ENCODE results near the gene NAA40. TPM values are rescaled to one million over a fixed set of nuclear protein-coding genes. Genes with fewer than 3 reads are reported as not detected.

The NAA40 gene
- total and polyA plus RNA-seq, 2 experiments from 2014 or later, result 10.1 to 24.6 TPM

GRCh38 chr11:63912678-63913077 lies 26.1 kb upstream of the NAA40 start:
- Mint-ChIP-seq H3K27me3 (ENCODE audit: insufficient read depth, low read depth, poor library complexity) (peaks cover 24% of the 10 kb centered on the region), H3K4me3 (peak overlapping the region; percentile 37; the same call in 1 of the 3 replicates), H3K36me3 (ENCODE audit: low read depth) (peaks cover 33% of the 10 kb centered on the region), H3K9me3 (no peaks in the 10 kb centered on the region; the same call in 2 of the 3 replicates), H3K27ac (peak overlapping the region; percentile 80), H3K4me1 (peaks cover 44% of the 10 kb centered on the region)
- Histone ChIP-seq H2AFZ (no peak overlapping the region), H3K4me3 (no peak overlapping the region), H3K4me2 (no peak overlapping the region), H3K36me3 (ENCODE audit: insufficient read depth) (peaks cover 8% of the 10 kb centered on the region; the same call in 1 of the 2 replicates), H3K4me1 (ENCODE audit: insufficient read depth) (peaks cover 42% of the 10 kb centered on the region), H3K9me2 (ENCODE audit: insufficient read depth) (no peaks in the 10 kb centered on the region), H3K79me2 (replicated peaks; ENCODE audit: insufficient read depth) (peaks cover 16% of the 10 kb centered on the region), H3K27me3 (ENCODE audit: insufficient read depth) (no peaks in the 10 kb centered on the region), H3K27ac (ENCODE audit: low read depth) (peak overlapping the region; percentile 75; the same call in 1 of the 2 replicates), H3F3A (replicated peaks; ENCODE audit: low read depth) (peaks cover 36% of the 10 kb centered on the region), H4K20me1 (replicated peaks; ENCODE audit: insufficient read depth) (peaks cover 7% of the 10 kb centered on the region; the same call in 1 of the 2 replicates)
- ATAC-seq, result no peak
- TF ChIP-seq ZNF462 (CRISPR knock-in tag; IDR thresholded peaks at IDR 0.05), result no peak
- no peak; the same call in 1 of the 2 replicates for TF ChIP-seq POLR2AphosphoS5 (IDR thresholded peaks at IDR 0.05; ENCODE audit: low read depth)
- TF ChIP-seq CTCF (conservative IDR thresholded peaks at IDR 0.05; ENCODE audit: low read depth in 2 of 2), result peak; percentile 36 to 64
- no peak for TF ChIP-seq EZH2 (IDR thresholded peaks at IDR 0.05; ENCODE audit: low read depth, unreplicated experiment)
- TF ChIP-seq STAT1 (IDR thresholded peaks at IDR 0.05; ENCODE audit: unreplicated experiment), result no peak
- DNase-seq (ENCODE audit: low spot score), result peak; percentile 38

All from GM23338 (cell line).